Ascending aorta (tissue), 2 donors: ENCODE results near the gene ABCA12. TPM values are rescaled to one million over a fixed set of nuclear protein-coding genes. Genes with fewer than 3 reads are reported as not detected.

Source experiments
- DNase-seq, 2 donors: peaks; one replicate each; pipeline ENCODE4 v3.0.0-alpha.2; 2019; ENCODE audit warnings: low spot score in 2 of 2
- H3K27ac ChIP-seq, 2 donors: fragments of 200-600 bp; sonication (generic); one replicate each; pipeline ENCODE4 v1.5.1; 2016 to 2017; ENCODE audit warnings: mild to moderate bottlenecking in 1 of 2
- H3K27me3 ChIP-seq: fragments of 200-600 bp; sonication (generic); one replicate; pipeline ENCODE4 v1.5.1; 2017
- H3K36me3 ChIP-seq, 2 donors: fragments of 200-600 bp; sonication (generic); one replicate each; pipeline ENCODE4 v1.5.1; 2016
- H3K4me1 ChIP-seq, 2 donors: fragments of 200-600 bp; sonication (generic); one replicate each; pipeline ENCODE4 v1.5.1; 2016 to 2017; ENCODE audit warnings: mild to moderate bottlenecking in 1 of 2
- H3K4me3 ChIP-seq, 2 donors: fragments of 200-600 bp; sonication (generic); one replicate each; pipeline ENCODE4 v1.5.1; 2016 to 2017; ENCODE audit warnings: mild to moderate bottlenecking in 1 of 2
- H3K9me3 ChIP-seq, 2 donors: fragments of 200-600 bp; sonication (generic); one replicate each; pipeline ENCODE4 v1.5.1; 2016
- intact Hi-C: fragments of 100-400 bp; cut with DNase I; formaldehyde crosslinking; loops from one replicate; pipeline ENCODE4 v1.15.1; 2023
- total RNA-seq: library from RNA; depleted of rRNA; stranded (reverse); fragments of >200 nt; gene quantifications from one replicate; pipeline ENCODE4 v1.1.0, GENCODE V29; 2016
- TF ChIP-seq, protein P1 (sequence below), 3 experiments: fragments of 200-600 bp in 2 of 3; fragments of 450-650 bp in 1 of 3; sonication (generic) in 2 of 3; IDR thresholded peaks; one replicate each; pipeline ENCODE4 v1.5.1; 2016 to 2019; ENCODE audit warnings: antibody characterized with exemption in 3 of 3, mild to moderate bottlenecking in 1 of 3, moderate library complexity in 1 of 3

Gene ABCA12
- total RNA-seq, 1 donor from 2014 or later = not detected

DNA sequence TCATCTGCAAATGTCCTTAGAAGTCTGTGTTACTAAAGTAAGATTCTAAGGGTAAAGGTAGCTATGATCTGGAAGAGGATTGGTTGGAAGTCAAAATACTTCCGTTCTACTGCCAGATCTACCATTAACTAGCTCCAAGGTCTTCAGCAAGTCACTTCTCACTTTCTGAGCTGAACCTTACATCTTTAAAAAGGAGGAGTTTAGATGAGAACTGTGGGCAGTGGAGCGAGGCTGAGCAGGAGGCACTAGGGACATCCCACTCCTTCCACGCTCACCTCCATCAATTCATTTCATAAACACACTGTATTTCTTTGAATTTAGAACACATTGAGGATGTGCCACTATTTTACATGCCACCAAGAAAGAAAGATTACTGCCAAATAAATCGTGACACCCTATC lies 143.0 kb downstream of the ABCA12 start:
- H3K4me1 ChIP-seq = no peaks in the 10 kb centered on the region
- intact Hi-C loops = no loop called here
- TF ChIP-seq, protein P1, sequence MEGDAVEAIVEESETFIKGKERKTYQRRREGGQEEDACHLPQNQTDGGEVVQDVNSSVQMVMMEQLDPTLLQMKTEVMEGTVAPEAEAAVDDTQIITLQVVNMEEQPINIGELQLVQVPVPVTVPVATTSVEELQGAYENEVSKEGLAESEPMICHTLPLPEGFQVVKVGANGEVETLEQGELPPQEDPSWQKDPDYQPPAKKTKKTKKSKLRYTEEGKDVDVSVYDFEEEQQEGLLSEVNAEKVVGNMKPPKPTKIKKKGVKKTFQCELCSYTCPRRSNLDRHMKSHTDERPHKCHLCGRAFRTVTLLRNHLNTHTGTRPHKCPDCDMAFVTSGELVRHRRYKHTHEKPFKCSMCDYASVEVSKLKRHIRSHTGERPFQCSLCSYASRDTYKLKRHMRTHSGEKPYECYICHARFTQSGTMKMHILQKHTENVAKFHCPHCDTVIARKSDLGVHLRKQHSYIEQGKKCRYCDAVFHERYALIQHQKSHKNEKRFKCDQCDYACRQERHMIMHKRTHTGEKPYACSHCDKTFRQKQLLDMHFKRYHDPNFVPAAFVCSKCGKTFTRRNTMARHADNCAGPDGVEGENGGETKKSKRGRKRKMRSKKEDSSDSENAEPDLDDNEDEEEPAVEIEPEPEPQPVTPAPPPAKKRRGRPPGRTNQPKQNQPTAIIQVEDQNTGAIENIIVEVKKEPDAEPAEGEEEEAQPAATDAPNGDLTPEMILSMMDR (IDR thresholded peaks at IDR 0.05) = no peak
- H3K4me3 ChIP-seq = no peak overlapping the region
- H3K9me3 ChIP-seq = no peaks in the 10 kb centered on the region
- DNase-seq = no peak
- H3K36me3 ChIP-seq = no peaks in the 10 kb centered on the region
- no peaks in the 10 kb centered on the region for H3K27me3 ChIP-seq
- H3K27ac ChIP-seq = no peak overlapping the region

DNA sequence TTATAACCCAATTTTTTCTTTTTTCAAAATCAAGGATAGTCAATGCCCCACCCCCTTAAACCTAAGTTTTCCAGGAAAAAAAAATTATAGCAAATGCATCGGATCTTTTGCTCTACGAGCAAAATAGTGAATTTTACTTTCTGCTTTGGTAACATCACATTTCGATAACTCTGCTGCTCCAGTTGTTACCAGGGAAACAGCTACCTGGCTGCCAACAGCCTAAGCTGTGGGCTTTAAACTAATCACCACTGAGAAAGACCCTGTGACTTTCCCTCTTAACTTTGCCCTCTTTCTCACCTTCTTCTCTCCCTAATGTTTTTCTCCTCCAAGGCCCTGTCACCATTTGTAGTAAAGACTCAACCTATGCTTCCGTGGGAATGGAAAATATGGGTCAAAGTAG lies 145.5 kb downstream of the ABCA12 start:
- Histone ChIP-seq H3K9me3 (no peaks in the 10 kb centered on the region), H3K27me3 (no peaks in the 10 kb centered on the region), H3K4me1 (no peaks in the 10 kb centered on the region), H3K36me3 (no peaks in the 10 kb centered on the region), H3K4me3 (no peak overlapping the region), H3K27ac (no peak overlapping the region)
- intact Hi-C loops = no loop called here
- TF ChIP-seq, protein P1 (IDR thresholded peaks at IDR 0.05) = no peak
- no peak for DNase-seq

DNA sequence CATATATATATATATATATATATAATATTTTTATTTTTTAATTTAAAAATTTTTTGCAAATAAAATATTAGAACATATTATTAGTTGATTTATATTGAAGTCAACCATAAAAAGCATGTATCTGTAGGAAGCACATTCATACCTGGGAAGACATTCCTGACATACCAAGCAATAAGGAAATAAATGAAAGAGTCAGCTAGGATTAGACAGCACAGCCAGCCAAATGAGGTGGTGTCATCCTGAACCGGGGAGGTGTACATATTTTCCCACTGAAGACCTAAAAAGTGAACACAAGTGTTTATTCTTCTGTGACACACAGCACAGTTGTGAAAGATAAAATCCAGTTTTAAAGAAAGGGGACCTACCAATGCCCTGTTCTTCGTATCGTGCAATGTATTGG lies 149.2 kb downstream of the ABCA12 start:
- TF ChIP-seq, protein P1 (IDR thresholded peaks at IDR 0.05) = no peak
- intact Hi-C loops = no loop called here

DNA sequence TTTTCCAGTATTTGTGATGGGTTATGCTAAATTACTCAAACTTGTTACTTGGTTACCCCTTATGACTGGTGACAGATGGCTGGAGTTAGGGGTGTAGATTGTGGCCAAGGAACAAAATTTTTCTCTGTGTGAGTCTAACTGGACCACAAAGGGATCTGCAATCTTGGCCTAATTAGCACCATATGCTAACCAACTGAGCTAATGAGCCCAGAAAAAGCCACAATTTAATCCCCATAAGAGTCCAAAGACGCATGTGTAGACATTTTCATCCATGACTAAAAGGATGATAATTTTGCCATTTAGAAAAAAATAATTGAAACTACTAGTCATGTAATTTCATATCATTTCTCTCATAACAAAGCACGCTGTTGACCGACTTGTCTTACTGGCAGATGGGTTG lies 151.2 kb downstream of the ABCA12 start:
- intact Hi-C loops = no loop called here
- TF ChIP-seq, protein P1 (IDR thresholded peaks at IDR 0.05) = no peak
- H3K4me3 ChIP-seq = no peak overlapping the region

More for the DNA sequence above, 149.2 kb downstream of the ABCA12 start:
- no peak for DNase-seq
- Histone ChIP-seq H3K27me3 (no peaks in the 10 kb centered on the region), H3K4me1 (no peaks in the 10 kb centered on the region), H3K36me3 (no peaks in the 10 kb centered on the region), H3K27ac (no peak overlapping the region), H3K9me3 (no peaks in the 10 kb centered on the region), H3K4me3 (no peak overlapping the region)

DNA sequence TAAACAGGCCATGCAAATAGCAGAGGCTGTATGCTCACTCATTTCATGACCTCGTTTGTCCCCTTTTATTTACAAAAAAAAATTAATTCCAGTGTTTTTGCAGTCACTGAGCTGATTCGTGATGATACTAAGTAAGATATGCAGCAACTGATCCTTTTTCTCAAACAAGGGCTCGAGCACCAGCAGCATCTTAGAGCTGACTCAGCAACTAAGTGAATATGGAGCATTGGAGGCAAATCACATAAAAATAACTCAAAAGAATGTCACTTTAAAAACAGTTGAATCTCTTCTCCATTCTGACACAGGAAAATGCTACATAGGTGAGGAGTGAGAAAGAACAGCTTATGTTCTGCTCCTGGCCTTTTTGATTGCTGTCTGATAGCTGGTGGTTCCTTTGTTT lies 152.8 kb downstream of the ABCA12 start:
- H3K9me3 ChIP-seq = no peaks in the 10 kb centered on the region
- no peaks in the 10 kb centered on the region for H3K4me1 ChIP-seq
- H3K27ac ChIP-seq = no peak overlapping the region
- intact Hi-C loops = no loop called here
- no peak overlapping the region for H3K4me3 ChIP-seq
- DNase-seq = no peak
- no peaks in the 10 kb centered on the region for H3K36me3 ChIP-seq
- H3K27me3 ChIP-seq = no peaks in the 10 kb centered on the region
- TF ChIP-seq, protein P1 (IDR thresholded peaks at IDR 0.05) = no peak

More for the DNA sequence above, 151.2 kb downstream of the ABCA12 start:
- Histone ChIP-seq H3K4me1 (no peaks in the 10 kb centered on the region), H3K27me3 (no peaks in the 10 kb centered on the region), H3K27ac (no peak overlapping the region), H3K36me3 (no peaks in the 10 kb centered on the region), H3K9me3 (no peaks in the 10 kb centered on the region)
- DNase-seq = no peak

DNA sequence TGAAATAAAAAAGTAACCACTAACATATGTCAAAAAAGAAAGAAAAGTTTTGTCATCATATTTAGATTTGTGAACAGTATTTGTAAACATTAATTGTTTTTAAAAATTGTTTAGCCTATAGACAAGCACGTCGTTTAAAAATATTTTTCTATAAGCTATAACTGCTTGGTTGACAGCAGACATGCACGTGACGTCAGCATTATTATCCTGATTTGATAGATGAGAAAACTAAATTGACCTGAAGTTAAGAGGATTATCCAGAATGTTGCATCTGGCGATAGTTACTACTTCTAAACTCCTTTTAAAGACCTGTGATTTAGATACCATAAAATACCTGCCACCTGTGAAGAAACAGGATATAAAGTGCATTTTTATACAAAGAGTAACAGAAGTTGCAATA lies 172.0 kb downstream of the ABCA12 start:
- H3K27me3 ChIP-seq = no peaks in the 10 kb centered on the region
- H3K27ac ChIP-seq = no peak overlapping the region
- no peak overlapping the region for H3K4me3 ChIP-seq
- H3K4me1 ChIP-seq = no peaks in the 10 kb centered on the region
- TF ChIP-seq, protein P1 (IDR thresholded peaks at IDR 0.05) = no peak
- no peak for DNase-seq
- peaks cover 0 to 5% of the 10 kb centered on the region in 2 donors for H3K9me3 ChIP-seq
- intact Hi-C loops = no loop called here
- no peaks in the 10 kb centered on the region for H3K36me3 ChIP-seq
